ENCODE data around the gene RPA1. TPM values are rescaled to one million over a fixed set of nuclear protein-coding genes. Genes with fewer than 3 reads are reported as not detected.
"Not testable (repeated sequence)": the region's sequence is repeated elsewhere in the genome, so short reads cannot be mapped to it uniquely, and the experiment has no call there.

Gene RPA1
- total RNA-seq, 2 experiments from 2014 or later = 314 to 325 TPM

DNA sequence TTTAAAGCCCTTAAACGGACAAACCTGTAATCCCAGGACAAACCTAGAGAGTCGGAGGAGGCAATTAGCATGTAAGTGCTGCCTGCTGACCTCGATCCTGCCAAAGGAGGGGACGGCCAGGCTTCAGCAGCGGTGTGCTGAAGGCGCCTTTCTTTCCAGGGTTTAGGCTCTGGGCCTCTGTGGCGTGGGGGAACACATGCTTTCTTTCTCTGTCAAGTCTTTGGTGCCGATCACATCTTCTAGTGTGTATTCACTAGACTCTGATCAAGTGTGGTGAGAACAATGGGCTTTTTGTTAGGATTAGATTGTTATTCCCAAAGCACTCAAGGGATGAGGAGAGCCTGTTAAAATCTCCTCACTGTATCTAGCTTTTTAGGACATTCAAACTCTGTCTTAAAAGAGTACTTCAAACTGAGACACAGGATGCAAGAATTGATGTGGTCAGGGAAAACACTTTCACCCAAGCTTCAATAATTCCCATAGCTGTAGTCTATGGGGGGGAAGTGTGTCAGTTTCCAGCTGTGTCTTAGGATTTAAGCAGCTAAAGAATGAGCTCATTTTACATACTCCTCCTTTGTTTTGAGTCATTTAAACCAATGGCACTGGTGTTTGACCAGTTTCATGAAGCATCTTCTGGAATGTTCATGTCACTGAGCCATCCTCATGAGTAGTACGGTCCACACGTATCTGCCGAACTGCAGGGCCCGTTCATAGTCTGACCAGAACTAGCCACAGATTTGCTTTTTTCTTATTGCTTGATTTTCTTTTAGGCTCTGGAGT lies 51.2 kb downstream of the RPA1 start:
- Mint-ChIP-seq H3K9me3 (ENCODE audit: insufficient read depth) (no peaks in the 10 kb centered on the region), H3K4me3 (no peak overlapping the region), H3K36me3 (ENCODE audit: low read depth) (peaks cover 77% of the 10 kb centered on the region), H3K27ac (no peak overlapping the region), H3K27me3 (ENCODE audit: low read depth) (no peaks in the 10 kb centered on the region), H3K4me1 (ENCODE audit: low read depth) (peaks cover 5% of the 10 kb centered on the region)
- DNase-seq (no peak), ATAC-seq (no peak)
- ChIA-PET CTCF (interaction anchor here (0.7 to 2.4 kb wide), 12 partner anchors 9 to 501 kb away, joined by 3 to 12 read pairs (median 4); partner anchors contain the start of gene RTN4RL1), POLR2A (interaction anchor here (1.3 kb wide), 1 partner anchor 161 kb away, joined by 4 read pairs; no protein-coding TSS in a partner anchor)

- Mint-ChIP-seq H3K36me3 (ENCODE audit: low read depth) (peaks cover 77% of the 10 kb centered on the region), H3K4me3 (no peak overlapping the region), H3K27ac (no peak overlapping the region), H3K27me3 (ENCODE audit: low read depth) (no peaks in the 10 kb centered on the region), H3K9me3 (ENCODE audit: insufficient read depth) (no peaks in the 10 kb centered on the region), H3K4me1 (ENCODE audit: low read depth) (no peaks in the 10 kb centered on the region)
- ChIA-PET POLR2A (no interaction called here), CTCF (interaction anchor here (0.8 to 2.4 kb wide), 11 partner anchors 9 to 533 kb away, joined by 3 to 13 read pairs (median 3); no protein-coding TSS in a partner anchor)
- DNase-seq (peak; percentile 50), ATAC-seq (peak; percentile 65)
Measured at GRCh38 chr17:1882836-1883235, 53.0 kb downstream of the RPA1 start.

DNA sequence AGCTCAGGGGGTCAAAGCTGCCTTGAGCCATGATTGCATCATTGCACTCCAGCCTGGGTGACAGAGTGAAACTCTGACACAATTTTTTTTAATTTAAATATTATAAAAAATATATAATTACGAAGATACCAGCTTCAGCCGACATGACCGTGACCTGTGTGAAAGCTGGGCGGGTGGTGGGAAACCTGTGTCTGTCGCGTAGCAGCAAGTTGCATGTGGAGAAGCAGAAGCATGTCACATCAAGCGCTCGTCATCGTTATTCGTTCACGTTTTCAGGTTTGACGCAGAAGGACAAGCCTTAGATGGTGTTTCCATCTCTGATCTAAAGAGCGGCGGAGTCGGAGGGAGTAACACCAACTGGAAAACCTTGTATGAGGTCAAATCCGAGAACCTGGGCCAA lies 53.7 kb downstream of the RPA1 start:
- peaks cover 79% of the 10 kb centered on the region for H3K36me3 Mint-ChIP-seq (ENCODE audit: low read depth)
- ChIA-PET CTCF (interaction anchor here (1.2 to 2.3 kb wide), 5 partner anchors 9 to 167 kb away, joined by 3 to 13 read pairs (median 3); no protein-coding TSS in a partner anchor), POLR2A (no interaction called here)
- no peaks in the 10 kb centered on the region for H3K27me3 Mint-ChIP-seq (ENCODE audit: low read depth)
- H3K9me3 Mint-ChIP-seq (ENCODE audit: insufficient read depth) = no peaks in the 10 kb centered on the region
- DNase-seq = no peak
- no peak overlapping the region for H3K4me3 Mint-ChIP-seq
- no peak overlapping the region for H3K27ac Mint-ChIP-seq
- no peak for ATAC-seq
- no peaks in the 10 kb centered on the region for H3K4me1 Mint-ChIP-seq (ENCODE audit: low read depth)

- Mint-ChIP-seq H3K27me3 (ENCODE audit: low read depth) (no peaks in the 10 kb centered on the region), H3K4me1 (ENCODE audit: low read depth) (peaks cover 4% of the 10 kb centered on the region), H3K4me3 (no peak overlapping the region), H3K27ac (no peak overlapping the region), H3K36me3 (ENCODE audit: low read depth) (peaks cover 71% of the 10 kb centered on the region), H3K9me3 (ENCODE audit: insufficient read depth) (no peaks in the 10 kb centered on the region)
- DNase-seq (no peak), ATAC-seq (no peak)
- POLR2A ChIA-PET = no interaction called here
- CTCF ChIA-PET = interaction anchor here (1.0 to 1.2 kb wide), 2 partner anchors 9 to 20 kb away, joined by 3 to 4 read pairs; no protein-coding TSS in a partner anchor
Measured at GRCh38 chr17:1888741-1889140, 58.9 kb downstream of the RPA1 start.

GRCh38 chr17:1890758-1891450 lies 61.1 kb downstream of the RPA1 start:
- no peaks in the 10 kb centered on the region for H3K27me3 Mint-ChIP-seq (ENCODE audit: low read depth)
- ChIA-PET CTCF (interaction anchor here (1.1 to 1.6 kb wide), 2 partner anchors 25 to 171 kb away, joined by 3 to 5 read pairs; no protein-coding TSS in a partner anchor), POLR2A (no interaction called here)
- ATAC-seq (peak; percentile 67), DNase-seq (no peak)
- H3K4me1 Mint-ChIP-seq (ENCODE audit: low read depth) = peaks cover 7% of the 10 kb centered on the region
- H3K4me3 Mint-ChIP-seq = no peak overlapping the region
- peak overlapping the region; percentile 39 for H3K27ac Mint-ChIP-seq
- no peaks in the 10 kb centered on the region for H3K9me3 Mint-ChIP-seq (ENCODE audit: insufficient read depth)
- peaks cover 66% of the 10 kb centered on the region for H3K36me3 Mint-ChIP-seq (ENCODE audit: low read depth)

GRCh38 chr17:1894753-1895339 lies 65.0 kb downstream of the RPA1 start:
- Mint-ChIP-seq H3K9me3 (ENCODE audit: insufficient read depth) (no peaks in the 10 kb centered on the region), H3K4me3 (no peak overlapping the region), H3K27me3 (ENCODE audit: low read depth) (no peaks in the 10 kb centered on the region), H3K27ac (no peak overlapping the region), H3K4me1 (ENCODE audit: low read depth) (peaks cover 7% of the 10 kb centered on the region), H3K36me3 (ENCODE audit: low read depth) (peaks cover 74% of the 10 kb centered on the region)
- DNase-seq = no peak
- no peak for ATAC-seq
- CTCF ChIA-PET = no interaction called here
- POLR2A ChIA-PET = no interaction called here

- ATAC-seq; H3K9me3 Mint-ChIP-seq (ENCODE audit: insufficient read depth); CTCF ChIA-PET; H3K4me1 Mint-ChIP-seq (ENCODE audit: low read depth); H3K27me3 Mint-ChIP-seq (ENCODE audit: low read depth); POLR2A ChIA-PET; DNase-seq; H3K4me3 Mint-ChIP-seq; H3K27ac Mint-ChIP-seq: not testable (repeated sequence)
- H3K36me3 Mint-ChIP-seq (ENCODE audit: low read depth) = peaks cover 74% of the 10 kb centered on the region
Measured at GRCh38 chr17:1895479-1895878, 65.7 kb downstream of the RPA1 start.

DNA sequence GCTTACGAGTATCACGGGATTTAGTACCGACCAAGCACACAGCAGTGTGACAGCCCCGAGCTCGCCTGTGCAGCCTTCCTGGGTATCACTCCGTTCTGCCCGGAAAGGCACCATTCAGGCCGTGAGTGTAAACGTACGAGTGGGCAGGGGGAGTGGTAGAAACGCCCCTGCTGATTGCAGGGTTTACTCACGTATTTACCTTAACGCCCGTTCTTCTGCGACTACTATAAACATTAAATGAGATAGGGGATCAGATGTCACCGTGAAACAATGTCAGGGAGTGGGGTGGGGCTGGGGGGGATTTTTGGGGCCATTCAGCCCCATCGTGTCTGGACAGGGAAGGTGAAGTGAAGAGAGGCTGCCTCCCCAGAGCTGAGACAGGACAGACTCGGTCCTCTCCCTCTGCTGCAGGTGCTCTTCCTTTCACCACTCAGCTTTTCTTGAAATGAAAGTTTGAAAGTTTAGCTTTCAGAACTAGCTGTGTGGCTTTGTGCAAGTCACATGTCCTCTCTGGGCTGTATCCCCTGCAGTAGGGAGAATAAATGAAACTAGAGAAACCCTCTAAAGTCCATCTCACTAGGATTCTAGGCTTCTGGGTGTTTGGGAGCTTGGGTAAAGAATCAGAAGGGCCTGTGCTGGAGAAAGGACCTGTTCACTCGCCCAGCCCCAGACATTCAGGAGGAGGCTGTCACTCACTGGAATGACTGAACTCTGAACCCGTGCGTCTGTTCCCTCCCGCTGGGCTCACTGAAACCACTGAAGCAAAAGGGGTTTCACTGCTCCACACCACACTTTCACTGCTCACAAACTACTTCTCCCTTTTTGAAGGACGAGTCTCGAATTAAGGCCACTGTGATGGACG lies 66.7 kb downstream of the RPA1 start:
- no peak for ATAC-seq
- Mint-ChIP-seq H3K4me3 (no peak overlapping the region), H3K9me3 (ENCODE audit: insufficient read depth) (no peaks in the 10 kb centered on the region), H3K36me3 (ENCODE audit: low read depth) (peaks cover 68% of the 10 kb centered on the region), H3K27me3 (ENCODE audit: low read depth) (no peaks in the 10 kb centered on the region), H3K4me1 (ENCODE audit: low read depth) (peaks cover 2% of the 10 kb centered on the region), H3K27ac (no peak overlapping the region)
- DNase-seq = no peak
- CTCF ChIA-PET = no interaction called here
- POLR2A ChIA-PET = interaction anchor here (0.6 kb wide), 1 partner anchor 172 kb away, joined by 4 read pairs; the partner anchor contains the start of gene WDR81

GRCh38 chr17:1897105-1897656 lies 67.4 kb downstream of the RPA1 start:
- POLR2A ChIA-PET = no interaction called here
- no peaks in the 10 kb centered on the region for H3K27me3 Mint-ChIP-seq (ENCODE audit: low read depth)
- H3K4me3 Mint-ChIP-seq = no peak overlapping the region
- CTCF ChIA-PET = no interaction called here
- no peak for ATAC-seq
- no peak for DNase-seq
- H3K4me1 Mint-ChIP-seq (ENCODE audit: low read depth) = peaks cover 2% of the 10 kb centered on the region
- no peaks in the 10 kb centered on the region for H3K9me3 Mint-ChIP-seq (ENCODE audit: insufficient read depth)
- H3K27ac Mint-ChIP-seq = no peak overlapping the region
- peaks cover 63% of the 10 kb centered on the region for H3K36me3 Mint-ChIP-seq (ENCODE audit: low read depth)

DNA sequence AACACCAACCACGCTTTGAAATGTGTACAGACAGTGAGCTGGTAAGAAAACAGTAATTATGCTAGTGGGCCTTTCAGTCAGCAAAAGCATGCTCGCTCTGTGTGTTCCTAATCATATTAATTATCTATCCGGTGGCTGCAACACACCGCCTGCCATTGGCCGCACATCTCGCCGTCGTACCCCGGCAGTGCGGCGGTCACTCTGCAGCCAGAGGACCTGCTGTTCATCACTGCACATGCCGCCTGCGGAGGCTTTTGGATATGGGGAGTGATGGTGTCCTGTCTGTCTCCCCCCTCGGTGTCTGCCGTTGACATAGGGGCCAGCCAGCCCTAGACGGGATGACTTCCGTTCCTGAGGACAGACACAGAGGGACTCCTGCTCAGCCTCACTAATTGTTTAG lies 68.5 kb downstream of the RPA1 start:
- DNase-seq (no peak), ATAC-seq (no peak)
- peaks cover 2% of the 10 kb centered on the region for H3K4me1 Mint-ChIP-seq (ENCODE audit: low read depth)
- peaks cover 52% of the 10 kb centered on the region for H3K36me3 Mint-ChIP-seq (ENCODE audit: low read depth)
- no peak overlapping the region for H3K4me3 Mint-ChIP-seq
- H3K9me3 Mint-ChIP-seq (ENCODE audit: insufficient read depth) = no peaks in the 10 kb centered on the region
- peaks cover under 1% of the 10 kb centered on the region for H3K27me3 Mint-ChIP-seq (ENCODE audit: low read depth)
- no peak overlapping the region for H3K27ac Mint-ChIP-seq
- CTCF ChIA-PET = no interaction called here
- POLR2A ChIA-PET = no interaction called here

DNA sequence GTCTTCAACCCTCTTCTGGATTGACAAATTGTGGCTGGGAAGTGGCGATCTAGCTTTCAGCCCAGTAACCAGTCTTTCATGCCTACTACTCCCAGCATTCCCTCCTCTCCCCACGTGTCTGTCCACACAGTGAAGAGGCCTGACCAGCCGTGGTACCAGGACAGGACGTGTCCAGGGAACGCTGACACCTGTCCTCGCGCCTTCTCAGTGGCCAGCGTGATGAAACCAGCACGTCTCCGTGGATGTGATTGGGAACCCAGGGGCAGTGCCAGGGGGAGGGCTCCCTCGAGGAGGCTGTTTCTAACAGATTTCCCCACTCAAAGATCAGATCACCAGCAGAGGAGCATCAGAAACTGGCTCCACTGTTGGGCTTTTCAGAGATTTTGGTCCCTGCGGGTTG lies 69.1 kb downstream of the RPA1 start:
- H3K4me1 Mint-ChIP-seq (ENCODE audit: low read depth) = peaks cover 2% of the 10 kb centered on the region
- ChIA-PET CTCF (no interaction called here), POLR2A (no interaction called here)
- H3K36me3 Mint-ChIP-seq (ENCODE audit: low read depth) = peaks cover 49% of the 10 kb centered on the region
- ATAC-seq (no peak), DNase-seq (no peak)
- no peaks in the 10 kb centered on the region for H3K9me3 Mint-ChIP-seq (ENCODE audit: insufficient read depth)
- peaks cover 2% of the 10 kb centered on the region for H3K27me3 Mint-ChIP-seq (ENCODE audit: low read depth)
- H3K4me3 Mint-ChIP-seq = no peak overlapping the region
- H3K27ac Mint-ChIP-seq = no peak overlapping the region

Measured in activated CD8-positive, alpha-beta T cell treated with anti-CD3 and anti-CD28 coated beads, Interleukin-2, amount 10 ng/mL, durations not matched to agents 7 days and 5 days (primary cell).